Activated naive CD4-positive, alpha-beta T cell treated with anti-CD3 and anti-CD28 coated beads for 36 hours (primary cell): ENCODE measurements around the gene R3HDM2. TPM values are rescaled to one million over a fixed set of nuclear protein-coding genes. Genes with fewer than 3 reads are reported as not detected.
"Not testable (repeated sequence)": the region's sequence is repeated elsewhere in the genome, so short reads cannot be mapped to it uniquely, and the experiment has no call there.

ENCODE experiments used
- CTCF ChIA-PET: fragments of 350-600 bp; sonication (Branson Sonifier 250); formaldehyde crosslinking; loops from one replicate; lab custom pipeline; 2021; ENCODE audit warnings: antibody characterized with exemption; lab: Charles Lee
- DNase-seq: peaks from one replicate; pipeline ENCODE4 v3.0.0-alpha.2; 2020
- H3K27ac Mint-ChIP-seq: one replicate; pipeline ENCODE4 v1.8.0; 2021; ENCODE audit warnings: mild to moderate bottlenecking, mixed read lengths
- H3K27me3 Mint-ChIP-seq: one replicate; pipeline ENCODE4 v1.8.0; 2021; ENCODE audit warnings: low read depth, mixed read lengths
- H3K36me3 Mint-ChIP-seq: one replicate; pipeline ENCODE4 v1.8.0; 2021; ENCODE audit warnings: low read depth, mixed read lengths
- H3K4me1 Mint-ChIP-seq: one replicate; pipeline ENCODE4 v1.8.0; 2021; ENCODE audit warnings: low read depth, mixed read lengths
- H3K4me3 Mint-ChIP-seq: one replicate; pipeline ENCODE4 v1.8.0; 2021; ENCODE audit warnings: mild to moderate bottlenecking, moderate library complexity, mixed read lengths
- H3K9me3 Mint-ChIP-seq: one replicate; pipeline ENCODE4 v1.8.0; 2021; ENCODE audit warnings: mixed read lengths
- intact Hi-C: fragments of 100-400 bp; cut with micrococcal nuclease; formaldehyde crosslinking; loops from one replicate; pipeline ENCODE4 v1.15.1; 2023
- total RNA-seq, 2 experiments: library from RNA; stranded (reverse); gene quantifications; one replicate each; pipeline ENCODE4 v1.2.3, GENCODE V29; 2021

The R3HDM2 gene
- total RNA-seq, 2 experiments from 2014 or later = 42.2 to 44.8 TPM

DNA sequence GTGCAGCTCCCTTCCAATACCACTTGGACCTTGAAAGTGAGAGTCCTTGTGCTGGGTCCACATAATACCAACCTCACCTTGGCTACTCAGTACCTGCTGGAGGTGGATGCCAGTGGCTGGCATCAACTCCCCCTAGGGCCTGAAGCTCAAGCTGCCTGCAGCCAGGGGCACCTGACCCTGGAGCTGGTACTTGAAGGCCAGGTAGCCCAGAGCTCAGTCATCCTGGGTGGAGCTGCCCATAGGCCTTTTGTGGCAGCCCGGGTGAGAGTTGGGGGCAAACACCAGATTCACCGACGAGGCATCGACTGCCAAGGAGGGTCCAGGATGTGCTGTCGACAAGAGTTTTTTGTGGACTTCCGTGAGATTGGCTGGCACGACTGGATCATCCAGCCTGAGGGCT, 18.5 kb upstream of the R3HDM2 start:
- intact Hi-C loops = no loop called here
- no peaks in the 10 kb centered on the region for H3K4me1 Mint-ChIP-seq
- no peak overlapping the region for H3K27ac Mint-ChIP-seq
- no peak for DNase-seq
- CTCF ChIA-PET = interaction anchor here (1.0 to 11.0 kb wide), 4 partner anchors 13 to 177 kb away, joined by 3 to 172 read pairs (median 18); no protein-coding TSS in a partner anchor
- no peaks in the 10 kb centered on the region for H3K36me3 Mint-ChIP-seq
- no peaks in the 10 kb centered on the region for H3K27me3 Mint-ChIP-seq
- no peak overlapping the region for H3K4me3 Mint-ChIP-seq
- no peaks in the 10 kb centered on the region for H3K9me3 Mint-ChIP-seq

DNA sequence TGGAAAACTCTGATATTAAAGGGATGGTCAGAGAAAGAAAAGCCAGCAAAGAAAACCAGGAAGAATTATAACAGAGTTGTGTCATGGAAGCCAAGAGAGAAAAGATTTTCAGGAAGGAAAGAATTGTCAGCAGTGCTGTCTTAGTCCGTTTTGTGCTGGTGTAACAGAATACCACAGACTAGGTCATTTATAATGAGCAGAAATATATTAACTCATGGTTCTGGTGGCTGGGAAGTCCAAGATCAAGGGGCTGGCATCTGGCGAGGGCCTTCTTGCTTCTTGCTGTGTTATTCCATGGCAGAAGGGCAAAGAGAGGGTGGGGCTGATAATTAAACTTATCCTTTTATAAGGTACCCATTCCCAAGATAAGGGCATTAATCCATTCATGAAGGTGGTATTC, 17.8 kb upstream of the R3HDM2 start:
- H3K27me3 Mint-ChIP-seq = no peaks in the 10 kb centered on the region
- CTCF ChIA-PET = interaction anchor here (0.7 to 1.6 kb wide), 3 partner anchors 10 to 70 kb away, joined by 3 read pairs; no protein-coding TSS in a partner anchor
- H3K36me3 Mint-ChIP-seq = no peaks in the 10 kb centered on the region
- H3K4me3 Mint-ChIP-seq = no peak overlapping the region
- H3K27ac Mint-ChIP-seq = no peak overlapping the region
- no peaks in the 10 kb centered on the region for H3K9me3 Mint-ChIP-seq
- no peaks in the 10 kb centered on the region for H3K4me1 Mint-ChIP-seq
- intact Hi-C loops = no loop called here
- no peak for DNase-seq

DNA sequence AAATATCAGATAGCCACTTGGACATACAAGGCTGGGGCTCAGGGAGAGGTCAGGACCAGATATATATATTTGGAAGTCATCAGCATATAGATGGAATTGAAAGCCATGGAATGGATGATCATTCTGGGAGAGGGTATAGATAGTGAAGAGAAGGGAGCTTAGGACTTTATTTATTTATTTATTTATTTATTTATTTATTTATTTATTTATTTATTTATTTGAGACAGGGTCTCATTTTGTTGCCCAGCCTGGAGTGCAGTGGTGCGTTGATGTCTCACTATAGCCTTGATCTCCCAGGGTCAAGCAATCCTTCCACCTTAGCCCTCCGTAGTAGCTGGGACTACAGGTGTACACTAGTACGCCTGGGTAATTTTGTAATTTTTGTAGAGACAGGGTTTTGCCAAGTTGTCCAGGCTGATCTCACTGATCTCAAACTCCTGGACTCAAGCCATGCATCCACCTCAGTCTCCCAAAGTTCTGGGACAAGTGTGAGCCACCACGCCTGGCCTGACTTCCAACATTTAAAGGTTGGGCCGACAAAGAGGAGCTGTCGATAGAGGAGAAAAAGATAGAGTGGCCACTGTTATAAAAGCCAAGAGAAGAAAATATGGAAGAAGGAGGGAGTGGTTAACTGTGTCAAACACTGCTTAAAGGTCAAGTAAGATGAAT, 15.6 kb upstream of the R3HDM2 start:
- Mint-ChIP-seq H3K27me3 (no peaks in the 10 kb centered on the region), H3K36me3 (no peaks in the 10 kb centered on the region), H3K9me3 (peaks cover 4% of the 10 kb centered on the region), H3K27ac (no peak overlapping the region), H3K4me1 (no peaks in the 10 kb centered on the region), H3K4me3 (no peak overlapping the region)
- intact Hi-C loops = no loop called here
- no peak for DNase-seq
- CTCF ChIA-PET = interaction anchor here (0.5 to 2.8 kb wide), 4 partner anchors 12 to 202 kb away, joined by 3 to 11 read pairs (median 5); partner anchors contain the start of gene GLI1

DNA sequence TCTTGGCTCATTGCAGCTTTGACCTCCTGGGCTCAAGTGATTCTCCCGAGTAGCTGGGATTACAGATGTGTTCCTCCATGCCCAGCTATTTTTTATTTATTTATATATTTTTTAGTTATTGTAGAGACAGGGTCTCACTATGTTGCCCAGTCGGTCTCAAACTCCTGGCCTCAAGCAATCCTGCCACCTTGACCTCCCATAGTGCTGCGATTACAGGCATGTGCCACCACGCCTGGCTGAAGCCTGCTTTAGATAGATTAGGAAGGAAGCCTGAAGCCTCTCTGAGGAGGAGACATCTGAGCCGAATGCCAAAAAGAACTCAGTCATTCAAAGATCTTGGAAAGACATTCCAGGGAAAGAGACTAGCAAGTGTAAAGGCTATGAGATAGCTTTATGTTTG, 13.9 kb upstream of the R3HDM2 start:
- intact Hi-C loops = no loop called here
- Mint-ChIP-seq H3K36me3 (peaks cover 2% of the 10 kb centered on the region), H3K9me3 (peaks cover 8% of the 10 kb centered on the region), H3K4me1 (no peaks in the 10 kb centered on the region), H3K27ac (no peak overlapping the region), H3K27me3 (peaks cover 4% of the 10 kb centered on the region), H3K4me3 (no peak overlapping the region)
- CTCF ChIA-PET = interaction anchor here (0.5 to 2.8 kb wide), 5 partner anchors 11 to 200 kb away, joined by 3 to 13 read pairs (median 4); partner anchors contain the start of genes GLI1 and INHBE
- no peak for DNase-seq

DNA sequence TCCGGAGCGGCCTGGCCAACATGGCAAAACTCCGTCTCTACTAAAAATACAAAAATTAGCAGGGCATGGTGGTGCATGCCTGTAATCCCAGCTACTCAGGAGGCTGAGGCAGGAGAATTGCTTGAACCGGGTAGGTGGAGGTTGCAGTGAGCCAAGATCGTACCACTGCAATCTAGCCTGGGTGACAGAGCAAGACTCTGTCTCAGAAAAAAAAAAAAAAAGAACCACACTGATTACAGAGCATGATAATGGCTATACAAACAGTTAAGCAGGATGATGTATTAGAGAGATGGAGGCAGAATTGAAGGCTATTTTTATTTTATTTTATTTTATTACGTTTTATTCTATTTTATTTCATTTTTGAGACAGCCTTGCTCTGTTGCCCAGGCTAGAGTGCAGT, 13.5 kb upstream of the R3HDM2 start:
- H3K9me3 Mint-ChIP-seq, H3K36me3 Mint-ChIP-seq, H3K4me1 Mint-ChIP-seq, H3K4me3 Mint-ChIP-seq, H3K27me3 Mint-ChIP-seq, DNase-seq, H3K27ac Mint-ChIP-seq, intact Hi-C loops: not testable (repeated sequence)
- CTCF ChIA-PET = interaction anchor here (0.6 to 2.8 kb wide), 4 partner anchors 12 to 427 kb away, joined by 3 to 13 read pairs (median 8); partner anchors contain the start of genes GLI1 and INHBE

DNA sequence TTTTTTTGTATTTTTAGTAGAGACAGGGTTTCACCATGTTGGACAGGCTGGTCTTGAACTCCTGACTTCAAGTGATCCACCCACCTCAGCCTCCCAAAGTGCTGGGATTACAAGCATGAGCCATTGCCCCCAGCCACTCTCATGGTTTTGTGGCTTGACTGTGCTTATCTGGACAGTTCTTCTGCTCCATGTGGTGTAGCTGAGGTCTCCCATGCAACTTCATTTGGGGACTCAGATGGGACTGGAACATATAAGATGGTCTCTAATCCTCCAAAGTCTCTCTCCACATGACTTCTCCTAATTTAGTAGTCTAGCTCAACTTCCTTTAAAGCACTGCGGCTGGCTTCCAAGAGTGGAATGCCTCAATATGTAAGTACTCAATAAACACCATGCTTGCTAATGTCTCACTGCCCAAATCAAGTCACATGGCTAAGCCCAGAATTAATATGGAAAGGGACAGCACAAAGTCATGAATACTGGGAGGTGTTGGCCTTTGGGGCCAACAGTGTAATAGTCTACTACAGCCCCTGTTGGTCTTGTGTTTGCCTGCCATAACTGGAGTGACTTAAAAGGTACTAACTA, 11.1 kb upstream of the R3HDM2 start:
- peaks cover 2% of the 10 kb centered on the region for H3K36me3 Mint-ChIP-seq
- H3K4me1 Mint-ChIP-seq = no peaks in the 10 kb centered on the region
- DNase-seq = no peak
- no peak overlapping the region for H3K4me3 Mint-ChIP-seq
- no peak overlapping the region for H3K27ac Mint-ChIP-seq
- H3K27me3 Mint-ChIP-seq = peaks cover 4% of the 10 kb centered on the region
- H3K9me3 Mint-ChIP-seq = peaks cover 8% of the 10 kb centered on the region
- CTCF ChIA-PET = interaction anchor here (0.6 to 1.7 kb wide), 4 partner anchors 10 to 1074 kb away, joined by 3 to 4 read pairs (median 4); no protein-coding TSS in a partner anchor
- intact Hi-C loops = no loop called here

DNA sequence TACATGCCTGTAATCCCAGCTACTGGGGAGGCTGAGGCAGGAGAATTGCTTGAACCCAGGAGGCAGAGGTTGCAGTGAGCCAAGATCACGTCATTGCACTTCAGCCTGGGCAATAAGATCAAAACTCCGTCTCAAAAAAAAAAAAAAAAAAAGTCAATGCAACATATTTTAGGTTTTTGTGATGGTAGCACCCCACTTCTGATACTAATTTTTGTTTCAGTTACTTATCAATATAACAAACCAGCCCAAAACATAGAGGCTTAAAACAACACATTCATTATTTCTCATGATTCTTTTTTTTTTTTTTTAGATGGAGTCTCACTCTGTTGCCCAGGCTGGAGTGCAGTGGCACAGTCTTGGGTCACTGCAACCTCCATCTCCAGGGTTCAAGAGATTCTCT, 10.6 kb upstream of the R3HDM2 start:
- H3K9me3 Mint-ChIP-seq, intact Hi-C loops, H3K4me3 Mint-ChIP-seq, DNase-seq, H3K27me3 Mint-ChIP-seq, H3K36me3 Mint-ChIP-seq, H3K4me1 Mint-ChIP-seq, H3K27ac Mint-ChIP-seq: not testable (repeated sequence)
- CTCF ChIA-PET = interaction anchor here (0.6 to 1.7 kb wide), 4 partner anchors 10 to 20 kb away, joined by 3 to 4 read pairs (median 4); no protein-coding TSS in a partner anchor

DNA sequence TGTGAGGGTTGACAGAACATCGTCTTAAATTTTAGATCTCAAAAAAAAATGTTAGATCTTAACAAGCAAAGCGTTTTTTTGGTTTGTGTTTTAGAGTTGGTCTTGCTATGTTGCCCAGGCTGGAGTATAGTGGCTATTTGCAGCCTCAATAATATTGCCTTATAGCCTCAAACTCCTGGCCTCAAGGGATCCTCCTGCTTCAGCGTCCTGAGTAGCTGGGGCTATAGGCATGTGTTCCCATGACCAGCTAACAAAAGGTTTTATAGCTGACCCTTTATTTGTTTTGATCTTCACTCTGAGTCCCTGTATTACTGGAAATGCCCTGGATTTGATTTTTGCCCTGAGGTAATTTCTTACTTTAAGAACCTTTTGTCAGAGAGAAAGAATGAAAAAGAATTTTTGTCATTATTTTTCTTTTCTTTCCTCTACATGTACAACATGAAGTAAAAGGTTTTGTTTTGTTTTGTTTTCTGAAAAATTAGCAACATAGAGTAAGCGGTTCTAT, 9.0 kb upstream of the R3HDM2 start:
- Mint-ChIP-seq H3K27ac (no peak overlapping the region), H3K4me3 (no peak overlapping the region), H3K9me3 (peaks cover 8% of the 10 kb centered on the region), H3K4me1 (peaks cover 2% of the 10 kb centered on the region), H3K36me3 (peaks cover 2% of the 10 kb centered on the region), H3K27me3 (peaks cover 4% of the 10 kb centered on the region)
- CTCF ChIA-PET = interaction anchor here (1.0 to 1.7 kb wide), 2 partner anchors 13 to 16 kb away, joined by 3 to 5 read pairs; no protein-coding TSS in a partner anchor
- DNase-seq = no peak
- intact Hi-C loops = no loop called here

DNA sequence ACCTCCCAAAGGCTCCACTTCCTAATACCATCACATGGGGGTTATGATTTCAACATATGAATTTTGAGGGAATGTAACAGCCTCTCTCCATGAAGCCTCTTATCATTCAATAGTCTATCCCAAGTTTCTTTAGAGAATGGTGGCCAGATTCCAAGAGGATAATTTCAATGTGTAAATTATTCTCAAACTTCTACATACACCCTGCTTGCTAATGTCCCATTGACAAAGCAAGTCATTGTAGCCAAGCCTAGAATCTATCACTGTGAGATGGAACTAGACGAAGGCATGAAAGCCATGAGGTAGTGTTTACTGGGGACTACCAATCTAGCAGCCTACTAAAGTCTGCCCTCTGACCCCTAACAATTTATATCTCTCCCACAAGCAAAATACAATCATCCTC, 7.6 kb upstream of the R3HDM2 start:
- Mint-ChIP-seq H3K27me3 (peaks cover 4% of the 10 kb centered on the region), H3K4me1 (peaks cover 2% of the 10 kb centered on the region), H3K36me3 (peaks cover 2% of the 10 kb centered on the region), H3K27ac (no peak overlapping the region), H3K9me3 (peaks cover 8% of the 10 kb centered on the region), H3K4me3 (no peak overlapping the region)
- intact Hi-C loops = no loop called here
- no peak for DNase-seq
- CTCF ChIA-PET = no interaction called here

DNA sequence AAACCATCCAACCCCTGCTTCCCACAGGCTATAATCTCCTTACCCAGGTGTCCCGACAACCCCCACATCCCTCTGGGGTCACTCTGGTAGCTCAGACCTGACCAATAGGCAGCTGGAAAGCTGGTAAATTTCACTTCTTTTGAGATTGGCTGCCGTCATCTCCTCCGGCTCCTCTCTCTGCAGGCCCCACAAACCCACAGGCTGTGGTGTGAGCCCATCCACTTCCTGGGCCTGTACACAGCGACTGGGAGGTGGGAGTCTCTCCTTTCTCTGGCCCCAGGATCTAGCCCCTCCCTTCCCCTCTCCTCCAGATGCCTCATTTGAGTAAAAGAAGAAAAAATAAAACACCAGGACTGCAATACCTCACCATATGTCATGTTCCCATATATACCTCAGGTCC, 4.5 kb upstream of the R3HDM2 start:
- no peaks in the 10 kb centered on the region for H3K27me3 Mint-ChIP-seq
- DNase-seq = no peak
- H3K36me3 Mint-ChIP-seq = no peaks in the 10 kb centered on the region
- no peak overlapping the region for H3K4me3 Mint-ChIP-seq
- intact Hi-C loops = no loop called here
- no peak overlapping the region for H3K27ac Mint-ChIP-seq
- H3K4me1 Mint-ChIP-seq = peaks cover 13% of the 10 kb centered on the region
- no peaks in the 10 kb centered on the region for H3K9me3 Mint-ChIP-seq
- CTCF ChIA-PET = interaction anchor here (0.8 to 4.4 kb wide), 3 partner anchors 19 to 127 kb away, joined by 3 to 49 read pairs (median 3); partner anchors contain the start of gene INHBE

DNA sequence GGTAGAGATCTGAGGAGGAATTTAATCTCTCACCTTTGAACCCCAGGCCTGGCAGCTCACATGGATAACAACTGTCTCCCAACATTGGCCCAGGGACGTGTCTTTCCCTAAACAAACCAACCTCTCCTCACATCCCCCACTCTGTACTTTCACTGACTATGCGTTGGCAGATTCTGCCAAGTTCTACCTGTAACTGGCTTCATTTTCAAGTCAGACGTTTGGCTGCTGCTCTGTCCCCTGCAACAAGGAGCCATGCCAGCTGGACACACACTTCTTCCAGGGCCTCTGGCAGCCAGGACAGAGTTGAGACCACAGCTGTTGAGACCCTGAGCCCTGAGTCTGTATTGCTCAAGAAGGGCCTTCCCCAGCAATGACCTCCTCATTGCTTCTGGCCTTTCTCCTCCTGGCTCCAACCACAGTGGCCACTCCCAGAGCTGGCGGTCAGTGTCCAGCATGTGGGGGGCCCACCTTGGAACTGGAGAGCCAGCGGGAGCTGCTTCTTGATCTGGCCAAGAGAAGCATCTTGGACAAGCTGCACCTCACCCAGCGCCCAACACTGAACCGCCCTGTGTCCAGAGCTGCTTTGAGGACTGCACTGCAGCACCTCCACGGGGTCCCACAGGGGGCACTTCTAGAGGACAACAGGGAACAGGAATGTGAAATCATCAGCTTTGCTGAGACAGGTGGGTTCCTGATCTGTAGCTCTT, 3.8 kb upstream of the R3HDM2 start, which contains the start of gene INHBC:
Gene INHBC, plus strand, starts transcription at position 268 of the 707 bp plus-strand sequence. Its CDS starts 103 bp downstream, at position 371.
- peaks cover 15% of the 10 kb centered on the region for H3K4me1 Mint-ChIP-seq
- H3K27ac Mint-ChIP-seq = no peak within 1 kb of the TSS
- DNase-seq = no peak
- intact Hi-C loops = loop anchor here (5.0 kb wide), 1 partner anchor 92 kb away; no protein-coding TSS in a partner anchor
- peaks cover 2% of the 10 kb centered on the region for H3K36me3 Mint-ChIP-seq
- CTCF ChIA-PET = interaction anchor here (0.6 to 4.4 kb wide), 4 partner anchors 20 to 169 kb away, joined by 3 to 49 read pairs (median 3); partner anchors contain the start of gene INHBE
- no peak within 1 kb of the TSS for H3K4me3 Mint-ChIP-seq
- H3K9me3 Mint-ChIP-seq = no peaks in the 10 kb centered on the region
- H3K27me3 Mint-ChIP-seq = no peaks in the 10 kb centered on the region
